Esophagus muscularis mucosa (tissue), 3 donors: ENCODE measurements around the gene TENM4.

Source experiments
- CTCF ChIP-seq, 3 experiments: fragments of 200-600 bp in 2 of 3; fragments of 450-650 bp in 1 of 3; sonication (generic) in 2 of 3; IDR thresholded peaks; one replicate each; pipeline ENCODE4 v1.5.1; 2017 to 2019; ENCODE audit warnings: antibody characterized with exemption in 3 of 3, mild to moderate bottlenecking in 2 of 3, moderate library complexity in 1 of 3
- POLR2A ChIP-seq: fragments of 450-650 bp; IDR thresholded peaks from one replicate; pipeline ENCODE4 v1.6.1; 2017; ENCODE audit warnings: antibody characterized with exemption, moderate library complexity, mild to moderate bottlenecking, low read depth
- POLR2AphosphoS5 ChIP-seq, 2 donors: sonication (generic); formaldehyde crosslinking; IDR thresholded peaks; one replicate each; pipeline ENCODE4 v1.6.1; 2017; ENCODE audit warnings: antibody characterized with exemption in 2 of 2

GRCh38 chr11:78856211-78856610, 584.6 kb downstream of the TENM4 start:
- TF ChIP-seq POLR2AphosphoS5 (IDR thresholded peaks at IDR 0.05) (no peak), POLR2A (no peak), CTCF (IDR thresholded peaks at IDR 0.05) (no peak)
